ENCODE data around the gene UGT8.

GRCh38 chr4:114663083-114663482, 64.5 kb downstream of the UGT8 start:
- TF ChIP-seq CTCF (IDR thresholded peaks at IDR 0.05) = no peak
- no peak for TF ChIP-seq POLR2A (IDR thresholded peaks at IDR 0.05)
